ENCODE data around the gene BTNL9.
"Not testable (repeated sequence)": the region's sequence is repeated elsewhere in the genome, so short reads cannot be mapped to it uniquely, and the experiment has no call there.

DNA sequence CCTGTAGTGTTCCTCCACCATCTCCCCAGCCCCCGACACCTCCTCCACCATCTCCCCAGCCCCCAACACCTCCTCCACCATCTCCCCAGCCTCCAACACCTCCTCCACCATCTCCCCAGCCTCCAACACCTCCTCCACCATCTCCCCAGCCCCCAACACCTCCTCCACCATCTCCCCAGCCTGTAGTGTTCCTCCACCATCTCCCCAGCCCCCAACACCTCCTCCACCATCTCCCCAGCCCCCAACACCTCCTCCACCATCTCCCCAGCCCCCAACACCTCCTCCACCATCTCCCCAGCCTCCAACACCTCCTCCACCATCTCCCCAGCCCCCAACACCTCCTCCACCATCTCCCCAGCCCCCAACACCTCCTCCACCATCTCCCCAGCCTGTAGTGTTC, 5.8 kb downstream of the BTNL9 start:
- TF ChIP-seq, protein P1, sequence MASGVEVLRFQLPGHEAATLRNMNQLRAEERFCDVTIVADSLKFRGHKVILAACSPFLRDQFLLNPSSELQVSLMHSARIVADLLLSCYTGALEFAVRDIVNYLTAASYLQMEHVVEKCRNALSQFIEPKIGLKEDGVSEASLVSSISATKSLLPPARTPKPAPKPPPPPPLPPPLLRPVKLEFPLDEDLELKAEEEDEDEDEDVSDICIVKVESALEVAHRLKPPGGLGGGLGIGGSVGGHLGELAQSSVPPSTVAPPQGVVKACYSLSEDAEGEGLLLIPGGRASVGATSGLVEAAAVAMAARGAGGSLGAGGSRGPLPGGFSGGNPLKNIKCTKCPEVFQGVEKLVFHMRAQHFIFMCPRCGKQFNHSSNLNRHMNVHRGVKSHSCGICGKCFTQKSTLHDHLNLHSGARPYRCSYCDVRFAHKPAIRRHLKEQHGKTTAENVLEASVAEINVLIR (CRISPR knock-in tag; IDR thresholded peaks at IDR 0.05), result not testable (repeated sequence)
- TF ChIP-seq KLF1 (tag; IDR thresholded peaks at IDR 0.05); KLF10 (CRISPR knock-in tag; IDR thresholded peaks at IDR 0.05): not testable (repeated sequence)
